ENCODE results near the gene ADIPOQ.
"Not testable (repeated sequence)": the region's sequence is repeated elsewhere in the genome, so short reads cannot be mapped to it uniquely, and the experiment has no call there.

Gene ADIPOQ

GRCh38 chr3:186842426-186843038 is at the start of gene ADIPOQ:
Gene ADIPOQ, plus strand, starts transcription at chr3:186842710. Its CDS starts 10,349 bp downstream, at chr3:186853059.
- DNase-seq (ENCODE audit: low read depth), result no peak

DNA sequence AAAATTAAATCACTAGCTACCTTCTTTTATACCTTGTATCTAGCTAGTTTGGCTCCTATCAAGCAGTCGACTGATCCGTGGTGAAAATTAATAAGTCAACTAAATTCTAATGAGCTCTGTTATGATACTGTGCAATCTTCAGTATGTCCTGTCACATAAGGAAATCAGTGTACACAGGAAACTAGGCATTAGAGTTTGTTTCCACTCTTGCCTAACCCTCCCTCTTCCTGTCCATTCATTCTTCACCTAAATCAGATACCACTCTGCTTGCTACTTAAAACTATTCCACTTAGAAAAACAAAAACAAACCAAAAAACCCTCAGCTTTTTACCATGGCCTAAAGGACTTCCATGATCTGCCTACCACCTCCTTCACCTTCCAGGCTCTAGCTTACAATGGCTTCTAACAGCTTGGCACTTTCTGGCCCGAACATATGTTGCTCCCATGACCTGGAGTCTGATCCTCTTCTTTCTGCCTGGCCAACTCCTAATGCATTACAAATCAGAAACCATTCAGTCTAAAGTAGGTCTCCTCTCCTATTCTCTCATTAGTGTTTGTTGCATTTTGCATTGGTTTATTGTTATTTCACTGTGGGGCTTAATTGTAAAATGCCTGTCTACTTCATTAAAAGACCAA is 44.2 kb upstream of the ADIPOQ start:
- no peak for DNase-seq (ENCODE audit: low read depth)

DNA sequence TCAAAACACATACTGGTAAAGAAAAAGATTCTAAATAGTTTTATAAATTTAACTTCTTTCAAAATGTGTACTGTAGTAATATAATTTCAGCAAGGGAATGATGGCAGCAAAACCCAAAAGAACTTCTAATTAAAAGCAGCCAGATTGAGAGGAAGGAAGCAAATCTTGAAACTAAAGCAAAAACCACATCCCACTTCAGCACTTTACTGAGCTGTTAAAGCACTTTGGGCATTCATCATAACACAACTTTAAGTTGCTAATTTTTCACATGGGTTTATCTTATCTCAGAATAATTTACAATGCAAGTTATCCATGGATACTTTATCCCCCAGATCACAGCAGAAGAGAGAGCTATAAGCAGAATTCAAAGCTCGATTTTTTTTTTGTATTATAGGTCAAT is 42.2 kb upstream of the ADIPOQ start:
- DNase-seq (ENCODE audit: low read depth), result no peak

DNA sequence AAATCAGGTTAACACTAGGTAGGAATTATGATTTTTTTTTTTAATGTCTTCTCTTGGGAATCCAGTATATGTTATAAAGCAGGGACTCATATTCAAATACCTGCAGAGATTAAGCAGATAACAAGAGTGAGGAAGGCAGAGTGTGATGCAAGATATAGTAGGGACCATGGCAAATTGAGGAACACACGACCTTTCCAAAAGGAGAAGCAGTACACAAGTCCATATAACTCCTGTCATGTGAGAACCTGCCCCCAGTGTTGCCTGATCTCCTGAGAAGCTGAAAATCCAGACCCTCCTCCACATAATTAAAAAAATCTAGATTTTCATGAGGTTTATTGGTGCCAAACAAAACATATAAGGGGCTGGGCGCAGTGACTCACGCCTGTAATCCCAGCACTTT is 39.8 kb upstream of the ADIPOQ start:
- no peak for DNase-seq (ENCODE audit: low read depth)

GRCh38 chr3:186803447-186803846 is 39.1 kb upstream of the ADIPOQ start:
- not testable (repeated sequence) for DNase-seq (ENCODE audit: low read depth)

DNA sequence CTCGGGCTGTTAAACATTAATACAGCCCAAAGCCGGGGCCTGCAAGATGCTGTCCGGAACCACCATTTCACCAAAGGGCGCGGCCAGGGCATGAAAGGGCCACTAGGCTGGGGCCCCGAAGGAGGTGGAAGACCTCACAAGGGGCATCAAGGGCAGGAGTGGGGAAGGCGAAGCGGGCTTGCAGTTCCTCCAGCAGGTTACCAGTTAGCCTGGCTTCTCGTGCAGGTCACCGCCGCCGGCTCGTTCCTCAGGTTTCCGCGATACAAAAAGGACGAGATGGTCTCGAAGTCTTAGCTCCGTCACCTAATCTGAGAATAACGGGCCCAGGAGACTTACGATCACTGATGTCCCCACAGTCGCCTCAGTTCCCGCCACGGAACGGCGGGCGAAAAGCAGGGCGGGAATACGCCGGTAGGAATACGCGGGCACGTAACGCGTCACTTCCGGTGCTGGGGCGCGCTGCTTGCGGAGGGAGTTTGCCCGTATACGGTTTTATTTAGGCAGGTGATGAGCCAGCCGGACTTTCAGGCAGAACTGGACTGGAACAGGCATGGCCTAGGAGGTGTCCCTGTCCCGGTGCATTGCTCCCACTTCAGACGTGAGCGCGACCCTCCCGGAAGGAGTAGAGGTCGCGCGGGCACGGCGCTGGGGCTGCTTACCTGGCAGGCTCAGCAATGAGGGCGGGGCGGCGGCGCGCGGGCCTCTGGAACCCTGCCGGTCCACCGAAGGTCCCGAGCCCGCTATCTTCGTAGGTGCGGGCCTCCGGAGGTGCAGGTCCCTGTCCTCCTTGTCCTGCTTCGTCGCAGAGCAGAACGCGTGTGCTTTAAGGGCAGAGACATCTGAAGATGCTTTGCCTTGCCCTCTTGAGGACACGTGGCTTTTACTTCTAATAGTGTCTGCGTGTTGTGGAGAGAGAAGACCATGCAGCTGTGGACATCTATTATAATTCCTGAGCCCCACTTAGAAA is 36.1 kb upstream of the ADIPOQ start, which contains the start of gene RFC4:
RFC4 (minus strand) TSS at position 394 of the 967 bp plus-strand sequence. CDS start 1,769 bp downstream, outside the sequence.
- DNase-seq (ENCODE audit: low read depth), result peak; percentile 81

GRCh38 chr3:186807231-186807630 is 35.3 kb upstream of the ADIPOQ start:
- no peak for DNase-seq (ENCODE audit: low read depth)

DNA sequence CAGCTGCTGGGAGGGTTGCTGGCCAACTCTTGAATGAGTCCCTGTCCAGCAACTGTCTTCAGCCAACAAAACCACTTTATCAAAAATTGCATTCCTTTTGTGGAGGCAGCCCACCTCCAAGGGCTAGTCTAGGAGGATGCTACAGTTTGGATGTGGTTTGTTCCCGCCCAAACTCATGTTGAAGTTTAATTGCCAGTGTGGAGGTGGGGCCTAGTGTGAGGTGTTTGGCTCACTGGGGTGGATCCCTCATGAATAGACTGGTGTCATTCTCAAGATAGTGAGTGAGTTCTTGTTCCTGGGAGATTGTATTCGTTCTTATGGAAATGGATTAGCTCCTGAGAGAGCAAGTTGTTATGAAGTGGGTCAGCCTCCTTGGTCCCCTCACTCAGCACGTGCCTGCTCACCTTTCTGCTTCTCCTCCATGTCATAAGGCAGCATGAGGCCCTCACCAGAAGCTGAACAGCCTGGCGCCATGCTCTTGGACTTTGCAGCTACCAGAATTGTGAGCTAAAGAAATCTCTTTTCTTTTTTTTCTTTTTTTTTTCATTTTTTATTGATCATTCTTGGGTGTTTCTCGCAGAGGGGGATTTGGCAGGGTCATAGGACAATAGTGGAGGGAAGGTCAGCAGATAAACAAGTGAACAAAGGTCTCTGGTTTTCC is 32.0 kb upstream of the ADIPOQ start:
- no peak for DNase-seq (ENCODE audit: low read depth)

DNA sequence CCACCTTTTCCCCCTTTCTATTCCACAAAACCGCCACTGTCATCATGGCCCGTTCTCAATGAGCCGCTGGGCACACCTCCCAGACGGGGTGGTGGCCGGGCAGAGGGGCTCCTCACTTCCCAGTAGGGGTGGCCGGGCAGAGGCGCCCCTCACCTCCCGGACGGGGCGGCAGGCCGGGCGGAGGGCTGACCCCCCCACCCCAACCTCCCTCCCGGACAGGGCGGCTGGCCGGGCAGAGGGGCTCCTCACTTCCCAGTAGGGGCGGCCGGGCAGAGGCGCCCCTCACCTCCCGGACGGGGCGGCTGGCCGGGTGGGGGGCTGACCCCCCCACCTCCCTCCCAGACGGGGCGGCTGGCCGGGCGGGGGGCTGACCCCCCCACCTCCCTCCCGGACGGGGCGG is 31.2 kb upstream of the ADIPOQ start:
- not testable (repeated sequence) for DNase-seq (ENCODE audit: low read depth)

DNA sequence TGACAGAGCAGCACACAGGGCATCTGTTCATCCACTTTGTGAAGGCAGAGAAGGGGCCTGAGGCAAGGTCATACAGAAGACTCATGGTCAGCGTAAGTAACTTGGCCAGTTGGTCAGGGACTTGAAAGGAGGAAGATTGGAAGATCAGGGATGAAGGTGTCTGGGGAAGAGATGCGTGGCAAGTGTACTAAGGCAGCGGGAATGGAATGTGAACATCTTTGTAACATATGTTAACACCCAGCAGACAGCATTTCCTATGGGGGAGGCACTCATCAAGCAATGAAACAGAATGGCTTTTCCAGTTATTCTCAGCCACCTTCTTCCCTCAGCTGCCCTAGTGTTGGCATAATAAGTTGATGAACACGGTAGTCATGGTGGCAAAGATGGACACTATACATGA is 28.4 kb upstream of the ADIPOQ start:
- DNase-seq (ENCODE audit: low read depth), result no peak

GRCh38 chr3:186815435-186815834 is 27.1 kb upstream of the ADIPOQ start:
- DNase-seq (ENCODE audit: low read depth), result no peak

GRCh38 chr3:186818516-186818915 is 24.0 kb upstream of the ADIPOQ start:
- no peak for DNase-seq (ENCODE audit: low read depth)

GRCh38 chr3:186818956-186819355 is 23.6 kb upstream of the ADIPOQ start:
- DNase-seq (ENCODE audit: low read depth), result no peak

GRCh38 chr3:186821429-186822387 is 20.8 kb upstream of the ADIPOQ start:
- no peak for DNase-seq (ENCODE audit: low read depth)

DNA sequence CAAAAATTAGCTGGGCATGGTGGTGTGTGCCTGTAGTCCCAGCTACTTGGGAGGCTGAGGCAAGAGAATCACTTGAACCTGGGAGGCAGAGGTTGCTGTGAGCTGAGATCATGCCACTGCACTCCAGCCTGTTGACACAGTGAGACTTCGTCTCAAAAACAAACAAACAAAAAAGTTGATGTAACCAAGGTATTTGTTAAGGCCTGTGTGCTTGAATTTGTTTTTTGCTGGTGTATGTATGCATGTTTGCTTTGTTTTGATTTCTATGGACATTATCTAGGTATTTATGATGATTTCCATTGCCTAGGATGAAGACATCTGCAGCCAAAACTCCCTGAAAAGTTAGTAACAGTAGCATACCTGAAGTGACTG is 20.1 kb upstream of the ADIPOQ start:
- DNase-seq (ENCODE audit: low read depth), result not testable (repeated sequence)

- DNase-seq (ENCODE audit: low read depth), result no peak
Observed at GRCh38 chr3:186823386-186823785, 19.1 kb upstream of the ADIPOQ start.

DNA sequence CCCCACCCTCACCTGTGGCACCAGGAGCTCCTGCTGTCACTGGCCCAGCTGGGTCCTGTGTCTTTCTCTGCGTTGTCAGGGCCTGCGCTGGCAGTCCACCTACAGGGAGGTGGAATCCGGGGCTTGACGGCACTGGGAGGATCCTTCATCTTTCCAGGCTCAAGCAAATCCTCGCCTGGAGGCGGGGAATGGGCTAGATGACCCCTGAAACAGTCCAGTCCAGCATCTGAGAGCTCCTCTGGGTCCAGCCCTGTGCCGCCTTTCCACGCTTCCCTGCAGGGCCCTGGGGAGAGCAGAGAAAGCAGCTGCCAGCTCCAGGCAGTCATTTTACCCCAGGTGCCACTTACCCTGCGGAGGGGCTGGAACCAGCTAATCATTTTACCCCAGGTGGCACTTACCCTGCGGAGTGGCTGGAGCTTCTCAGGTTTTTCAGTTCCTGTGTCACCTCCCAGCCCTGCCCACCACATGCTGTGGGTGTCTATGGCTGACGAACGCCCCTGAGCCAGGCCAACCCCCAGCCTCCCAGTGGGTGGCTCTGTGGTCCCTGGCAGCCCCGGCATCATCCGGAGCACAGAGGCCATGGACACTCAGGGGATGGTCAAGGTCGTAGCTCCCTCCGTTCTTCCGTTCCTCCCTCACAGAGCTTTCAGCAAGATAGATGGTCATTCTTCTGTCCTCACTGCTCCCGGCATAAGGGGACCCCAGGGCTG is 17.9 kb upstream of the ADIPOQ start:
- no peak for DNase-seq (ENCODE audit: low read depth)

GRCh38 chr3:186825294-186825821 is 17.2 kb upstream of the ADIPOQ start:
- no peak for DNase-seq (ENCODE audit: low read depth)

GRCh38 chr3:186825872-186826409 is 16.6 kb upstream of the ADIPOQ start:
- DNase-seq (ENCODE audit: low read depth), result no peak

Measured in stimulated activated CD8-positive, alpha-beta memory T cell treated with anti-CD3 and anti-CD28 coated beads, Interleukin-7, amount 100 ng/mL, for 24 hours (primary cell).